Right ventricle myocardium inferior (tissue), 1 donor: ENCODE data around the gene CACNA2D3. TPM values are rescaled to one million over a fixed set of nuclear protein-coding genes. Genes with fewer than 3 reads are reported as not detected.

ENCODE experiments used
- ATAC-seq: fragments of 200-7000 bp; cut with Tn5 transposase; one replicate; pipeline ENCODE4 v1.9.1; 2020; ENCODE audit warnings: mild to moderate bottlenecking, moderate library complexity
- DNase-seq: peaks from one replicate; pipeline ENCODE4 v3.0.0; 2021; ENCODE audit errors: missing footprints
- intact Hi-C: fragments of 100-400 bp; cut with DNase I; formaldehyde crosslinking; loops from one replicate; pipeline ENCODE4 v1.11.0; 2022
- total RNA-seq: library from RNA; stranded (reverse); fragmentation: NEBNext Ultra II Directional; extraction: Animal tissue kit (Norgen Biotek cat#: 25700); gene quantifications from one replicate; pipeline ENCODE4 v1.2.1, GENCODE V29; 2021
- donor health status: DM: no; HTN: yes; CAD: no; lungs with severe emphysema.

The CACNA2D3 gene
- total RNA-seq, 1 donor from 2014 or later, result 33.7 TPM

DNA sequence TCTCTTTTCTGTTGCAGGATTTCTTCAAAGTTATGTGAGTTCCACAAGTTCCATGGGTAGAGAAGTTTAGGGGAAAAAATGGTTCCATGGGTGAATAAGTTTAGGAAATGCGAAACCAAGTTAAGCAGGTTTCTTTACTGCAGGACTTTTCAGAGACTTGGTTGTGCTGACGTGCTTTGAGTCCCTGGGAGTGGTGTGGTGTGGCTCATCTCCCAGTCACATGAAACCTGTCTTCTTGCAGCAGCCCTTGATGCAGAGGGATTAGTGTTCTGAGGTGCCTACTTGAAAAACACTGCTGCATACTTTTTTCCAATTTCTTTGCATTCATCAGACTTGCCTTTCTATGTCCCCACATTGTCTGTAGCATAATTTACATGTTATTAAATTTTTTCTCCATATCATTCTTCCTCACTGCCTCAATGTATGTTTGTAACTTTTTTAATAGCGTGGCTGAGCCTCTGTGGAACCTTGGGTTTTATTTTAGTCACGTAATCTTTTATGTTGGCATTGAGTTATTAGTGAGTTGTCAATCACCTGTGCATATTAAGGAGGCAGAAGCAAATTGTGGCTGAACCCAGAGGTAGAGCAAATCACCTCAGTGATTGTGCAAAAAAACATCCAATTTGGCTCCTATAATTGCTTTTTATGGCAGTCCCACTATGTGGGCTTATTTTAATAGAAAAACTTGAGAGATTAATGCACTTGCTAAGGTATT lies 115.6 kb downstream of the CACNA2D3 start:
- DNase-seq, result no peak
- ATAC-seq, result no peak
- intact Hi-C loops, result no loop called here

DNA sequence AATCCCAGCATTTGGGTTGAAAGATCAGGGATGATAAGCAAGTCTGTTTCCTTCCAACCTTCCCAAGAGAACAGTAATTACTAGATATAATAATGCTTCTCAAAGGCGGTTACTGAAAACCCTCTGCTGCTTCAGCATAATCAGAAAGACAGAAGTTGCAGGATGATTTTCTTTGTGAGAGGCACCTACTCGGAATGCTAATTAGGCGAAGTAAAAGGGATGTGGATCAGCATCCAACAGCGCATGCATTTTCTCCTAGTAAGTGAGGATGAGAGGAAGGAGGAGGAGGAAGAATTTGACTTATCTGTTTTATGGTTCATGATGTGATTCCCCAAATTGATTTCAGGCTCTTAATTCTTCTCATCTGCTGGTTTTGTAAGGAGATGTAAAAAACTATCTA lies 118.0 kb downstream of the CACNA2D3 start:
- DNase-seq (no peak), ATAC-seq (no peak)
- intact Hi-C loops, result no loop called here

DNA sequence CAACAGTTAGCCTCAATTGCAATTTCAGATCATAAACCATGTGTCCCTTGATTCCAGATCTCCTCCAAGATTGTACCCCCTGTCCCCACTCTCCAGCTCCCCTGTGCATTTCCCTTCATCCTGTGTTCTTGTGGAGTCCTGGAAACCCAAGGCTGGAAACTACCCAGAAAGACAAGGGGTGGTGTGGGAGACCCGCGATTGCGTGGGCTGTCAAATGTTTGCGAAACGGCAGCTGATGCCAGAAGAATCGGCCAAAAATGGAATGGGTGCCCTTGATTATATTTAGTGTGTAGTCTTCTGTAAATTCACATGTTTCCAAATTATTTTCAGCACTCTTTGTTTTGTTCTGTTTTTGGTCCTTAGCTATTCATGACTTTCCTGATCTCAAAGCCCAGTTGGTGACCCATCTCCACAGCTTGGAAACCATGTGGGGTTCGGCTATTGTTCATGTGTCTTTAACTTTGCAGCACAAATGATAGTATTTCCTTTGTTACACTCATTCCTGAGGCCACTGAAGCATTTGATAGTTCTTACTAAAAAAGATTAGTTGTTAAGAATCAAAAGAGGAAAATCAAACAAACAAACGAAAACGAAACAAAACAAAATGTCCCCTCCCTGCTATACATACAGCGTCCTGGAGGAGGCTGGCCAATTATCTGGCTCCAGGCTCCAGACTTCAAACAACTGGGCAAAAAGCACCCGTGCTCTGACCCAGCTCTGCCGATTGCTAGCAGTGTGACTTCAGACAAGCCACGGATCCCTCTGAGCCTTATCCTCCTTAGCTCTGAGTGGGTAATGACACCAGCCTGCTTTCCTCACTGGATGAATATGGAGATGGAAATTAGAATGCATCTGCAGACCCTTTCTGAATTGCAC lies 120.9 kb downstream of the CACNA2D3 start:
- intact Hi-C loops, result no loop called here
- DNase-seq (no peak), ATAC-seq (no peak)

DNA sequence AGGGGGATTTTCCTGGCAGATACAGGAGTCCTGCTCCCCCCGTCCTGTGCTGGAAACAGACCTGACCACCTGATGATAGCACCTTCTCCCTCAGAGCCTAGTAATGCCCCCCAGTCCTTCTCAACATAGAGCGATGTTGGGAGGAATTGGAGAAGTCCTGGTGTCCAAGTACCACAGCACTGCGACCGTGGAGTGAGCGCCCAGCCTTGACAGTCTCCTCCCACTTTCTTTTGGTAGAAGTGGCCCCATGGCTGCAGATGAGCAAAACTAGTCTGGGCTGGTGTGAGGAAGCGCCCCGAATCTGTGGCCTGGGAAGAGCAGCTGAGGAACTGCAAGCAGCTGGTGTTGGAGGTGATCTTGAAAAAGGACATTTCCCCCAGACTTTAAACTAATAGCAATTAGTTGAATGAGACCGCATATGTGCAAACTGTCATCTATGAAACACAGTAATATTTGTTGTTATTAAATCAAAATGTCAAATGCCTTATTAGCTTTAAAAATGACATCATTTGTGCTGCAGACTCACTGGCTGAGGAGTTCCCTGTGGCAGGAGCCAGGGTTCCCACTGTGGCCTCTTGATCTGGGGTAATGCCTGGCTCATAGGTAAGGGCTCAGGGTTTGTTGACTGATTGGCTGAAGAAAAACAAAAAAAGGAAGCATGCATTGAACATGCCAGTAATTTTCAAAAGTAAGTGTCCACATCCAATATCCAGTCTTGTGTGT lies 121.8 kb downstream of the CACNA2D3 start:
- ATAC-seq (no peak), DNase-seq (no peak)
- intact Hi-C loops, result no loop called here

DNA sequence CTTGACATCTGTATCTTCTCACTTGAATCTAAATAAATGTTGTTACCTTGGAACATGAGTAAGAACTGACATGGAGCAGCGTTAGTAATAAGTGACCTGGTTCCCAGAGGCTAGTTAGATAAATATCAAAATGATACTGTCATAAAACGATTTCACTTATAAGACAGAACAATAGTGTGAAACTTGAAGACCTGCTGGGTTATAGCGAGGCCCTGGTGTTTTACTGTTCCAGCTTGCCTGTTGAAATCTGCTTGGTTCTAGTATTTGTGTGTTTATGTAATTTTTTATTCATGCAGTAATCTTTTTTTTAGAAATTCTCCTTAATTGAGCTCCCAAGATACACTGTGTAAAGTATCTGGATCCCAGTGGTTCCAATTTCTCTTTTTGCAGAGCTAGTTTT lies 129.4 kb downstream of the CACNA2D3 start:
- intact Hi-C loops, result no loop called here
- DNase-seq (no peak), ATAC-seq (no peak)

DNA sequence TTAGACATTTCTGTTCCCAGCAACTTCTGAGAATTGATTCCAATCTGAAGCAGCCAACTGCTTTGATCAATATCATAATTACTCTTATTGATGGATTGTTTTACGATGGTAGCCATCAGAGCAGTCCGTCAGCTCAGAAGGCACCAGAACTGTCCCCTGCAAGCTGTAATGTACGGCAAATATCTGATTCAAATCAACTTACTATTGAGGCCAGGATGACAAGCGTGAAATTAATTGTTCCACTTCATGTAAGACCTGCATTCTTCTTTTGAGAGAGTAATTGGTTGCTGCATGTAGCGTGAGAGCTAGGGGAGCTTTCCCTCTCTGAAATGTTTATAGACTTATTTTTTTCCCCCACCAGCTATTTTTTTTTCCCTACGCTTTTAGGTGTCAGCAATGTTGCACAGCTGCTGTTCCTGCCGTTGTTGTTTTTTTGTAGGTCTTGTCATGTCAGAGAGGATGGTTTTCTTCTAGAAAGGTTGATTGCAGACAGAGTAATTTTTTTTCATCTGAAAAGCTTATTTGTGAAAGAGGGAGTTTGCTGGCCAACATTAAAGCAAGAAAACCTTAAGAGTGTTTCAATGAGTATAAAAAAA lies 134.9 kb downstream of the CACNA2D3 start:
- intact Hi-C loops, result no loop called here
- DNase-seq (no peak), ATAC-seq (no peak)

DNA sequence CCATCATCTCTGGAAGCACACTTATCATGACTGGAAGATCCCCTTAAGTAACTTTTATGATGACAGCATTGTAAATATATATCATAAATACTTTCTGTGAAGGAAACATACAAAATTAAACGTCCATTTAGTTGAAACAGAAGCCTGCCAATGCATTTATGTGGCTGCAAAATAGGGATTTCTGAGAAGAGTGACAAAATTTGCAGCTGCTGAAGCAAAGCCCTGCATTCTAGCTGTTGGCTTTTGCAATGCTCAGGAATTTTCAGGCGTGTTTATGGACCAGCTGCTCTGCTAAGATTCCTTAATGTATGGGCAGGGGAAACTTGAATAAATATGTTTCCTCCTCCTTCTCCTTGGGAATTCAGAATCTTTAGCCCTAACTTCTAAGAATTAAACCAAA lies 137.3 kb downstream of the CACNA2D3 start:
- ATAC-seq, result no peak
- no peak for DNase-seq
- intact Hi-C loops, result no loop called here

DNA sequence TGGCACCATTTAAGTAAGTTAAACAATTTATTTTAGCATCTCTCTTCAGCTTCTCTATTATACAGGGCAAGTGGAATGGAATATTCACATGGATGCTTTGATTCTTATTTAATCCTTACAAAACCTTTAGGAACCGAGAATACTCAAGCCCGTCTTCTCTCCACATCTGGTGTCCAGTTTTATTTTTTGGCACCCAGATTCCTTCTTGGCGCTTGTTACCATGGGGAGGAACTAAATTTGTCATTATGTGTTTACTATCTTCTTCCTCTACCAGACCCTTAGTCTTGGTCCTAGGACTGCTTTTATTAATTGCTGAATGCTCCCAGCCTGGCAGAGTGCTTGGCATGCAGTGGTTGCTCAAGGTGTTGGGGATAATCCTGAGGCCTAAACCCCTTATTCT lies 138.8 kb downstream of the CACNA2D3 start:
- intact Hi-C loops, result no loop called here
- DNase-seq, result no peak
- ATAC-seq, result no peak

DNA sequence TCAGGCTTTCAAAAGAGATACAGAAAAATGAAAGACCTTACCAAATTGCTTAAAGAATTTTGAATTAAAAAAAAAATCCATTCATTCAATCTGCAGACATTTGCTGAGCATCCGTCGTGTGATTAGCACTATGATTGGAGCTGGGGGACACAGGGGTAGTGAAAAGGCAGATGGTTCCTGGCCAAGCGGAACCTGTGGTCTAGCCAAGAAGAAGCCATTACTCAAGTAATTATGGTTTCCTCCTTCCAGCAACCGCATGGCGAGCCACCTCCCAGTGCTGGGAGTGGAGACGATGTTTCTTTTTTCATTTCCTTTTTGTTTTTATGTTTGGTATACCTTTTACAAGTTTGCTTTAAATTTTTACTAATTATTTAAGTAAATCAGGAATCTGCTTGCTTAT lies 140.2 kb downstream of the CACNA2D3 start:
- no peak for DNase-seq
- ATAC-seq, result no peak
- intact Hi-C loops, result no loop called here

DNA sequence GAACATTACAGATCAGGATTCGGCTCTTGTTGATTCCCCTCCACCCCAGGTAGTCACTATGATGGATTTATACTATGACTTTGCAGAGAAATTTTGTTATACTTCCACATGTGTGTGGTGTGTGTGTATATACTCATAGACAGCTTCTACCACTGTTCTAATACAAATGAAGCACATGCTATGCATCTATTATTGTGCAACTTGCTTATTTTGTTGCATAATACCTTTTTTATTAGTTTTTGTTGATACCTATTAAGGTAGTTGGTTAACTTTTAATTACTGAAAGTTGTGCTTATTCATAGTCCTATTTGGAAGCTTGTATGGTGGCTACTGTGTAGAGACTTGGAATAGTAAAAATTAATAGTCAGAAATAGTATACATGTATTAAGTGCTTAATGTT lies 140.6 kb downstream of the CACNA2D3 start:
- intact Hi-C loops, result no loop called here
- ATAC-seq (no peak), DNase-seq (no peak)

DNA sequence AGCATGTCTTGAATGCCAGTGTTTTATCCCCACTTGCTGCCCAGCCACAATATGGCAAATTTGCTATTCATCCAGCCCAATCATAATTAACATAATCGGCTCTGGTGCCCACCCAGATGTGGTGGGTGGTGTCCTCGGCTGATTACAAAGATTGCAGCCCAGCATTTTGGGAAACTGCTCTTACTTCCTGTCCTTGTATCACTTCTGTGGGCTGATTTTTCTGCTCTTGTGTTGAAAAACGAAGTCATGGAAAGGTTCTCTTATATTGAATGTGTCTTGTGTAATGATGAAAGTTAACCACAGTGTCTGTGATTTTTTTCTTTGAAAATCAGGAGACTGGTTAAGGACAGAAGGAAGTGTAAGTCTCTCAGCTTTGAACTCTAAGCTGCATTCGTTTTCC lies 141.7 kb downstream of the CACNA2D3 start:
- ATAC-seq (no peak), DNase-seq (no peak)
- intact Hi-C loops, result no loop called here

DNA sequence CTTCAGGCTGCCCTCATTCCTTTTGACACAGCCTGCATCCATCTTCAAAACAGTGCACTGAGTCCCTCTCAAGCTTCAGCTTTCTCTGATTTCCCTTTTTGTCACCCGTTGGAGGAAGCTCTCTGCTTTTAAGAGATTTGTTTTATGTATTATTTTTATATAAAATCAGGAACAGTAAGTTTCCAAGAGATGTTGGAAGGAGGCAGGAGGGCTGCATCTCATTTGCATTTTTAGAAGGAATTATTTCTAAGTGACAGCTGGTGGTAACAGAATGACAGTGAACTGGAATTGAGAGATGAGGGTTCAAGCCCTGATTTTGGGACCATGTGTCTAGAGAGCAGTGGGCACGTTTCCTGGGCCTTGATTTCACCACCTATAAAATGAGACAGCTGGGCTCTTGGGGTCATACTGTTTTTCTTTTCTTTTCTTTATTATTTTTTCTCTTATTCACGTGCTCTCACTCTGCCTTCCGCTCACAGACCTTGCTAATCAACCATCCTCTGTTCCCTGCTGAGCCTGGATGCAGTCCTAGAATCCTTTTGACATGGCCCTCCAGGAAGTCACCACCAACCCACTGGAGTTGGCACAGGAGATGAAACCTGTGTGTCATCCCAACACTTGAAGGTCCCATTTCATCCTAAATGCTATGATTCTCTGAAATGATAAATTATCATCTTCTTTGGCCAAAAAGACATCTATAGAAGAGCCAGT lies 148.6 kb downstream of the CACNA2D3 start:
- DNase-seq (no peak), ATAC-seq (no peak)
- intact Hi-C loops, result no loop called here

DNA sequence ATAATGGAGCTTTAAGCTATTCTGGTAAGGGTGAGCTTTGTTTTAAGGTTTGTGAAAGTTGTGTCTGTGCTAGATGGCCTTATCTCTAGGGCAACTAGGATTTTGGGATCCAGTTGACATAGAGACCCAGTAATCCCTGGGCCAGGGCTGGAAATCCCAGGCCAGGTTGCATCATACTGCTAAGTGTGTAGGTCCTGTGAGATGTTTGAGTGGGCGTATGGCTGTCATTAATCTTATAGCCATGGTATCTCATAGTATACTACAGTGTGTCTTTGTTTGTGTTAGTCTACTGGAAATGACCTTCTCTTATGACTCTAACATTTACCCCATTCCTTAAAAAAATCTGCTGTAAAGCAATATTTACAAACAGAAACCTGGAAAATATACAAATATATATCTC lies 151.4 kb downstream of the CACNA2D3 start:
- intact Hi-C loops, result no loop called here
- ATAC-seq (no peak), DNase-seq (no peak)

DNA sequence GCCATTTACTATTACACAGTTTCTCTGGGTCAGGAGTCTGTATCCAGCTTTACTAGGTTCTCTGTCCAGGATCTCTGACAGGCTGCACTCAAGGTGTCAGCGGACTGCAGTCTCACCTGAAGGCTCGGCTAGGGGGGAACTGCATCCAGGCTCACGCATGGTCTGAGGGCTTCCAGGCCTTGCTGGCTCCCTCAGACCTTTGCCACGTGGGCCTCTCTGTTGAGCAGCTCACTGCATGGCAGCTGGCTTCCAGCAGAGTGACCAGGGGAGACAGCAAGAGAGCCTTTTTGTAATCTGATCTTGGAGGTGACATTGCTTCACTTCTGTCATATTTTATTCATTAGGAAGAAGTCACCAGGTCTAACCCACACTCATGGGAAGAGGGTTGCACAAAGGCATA lies 152.3 kb downstream of the CACNA2D3 start:
- intact Hi-C loops, result no loop called here
- DNase-seq (no peak), ATAC-seq (no peak)

DNA sequence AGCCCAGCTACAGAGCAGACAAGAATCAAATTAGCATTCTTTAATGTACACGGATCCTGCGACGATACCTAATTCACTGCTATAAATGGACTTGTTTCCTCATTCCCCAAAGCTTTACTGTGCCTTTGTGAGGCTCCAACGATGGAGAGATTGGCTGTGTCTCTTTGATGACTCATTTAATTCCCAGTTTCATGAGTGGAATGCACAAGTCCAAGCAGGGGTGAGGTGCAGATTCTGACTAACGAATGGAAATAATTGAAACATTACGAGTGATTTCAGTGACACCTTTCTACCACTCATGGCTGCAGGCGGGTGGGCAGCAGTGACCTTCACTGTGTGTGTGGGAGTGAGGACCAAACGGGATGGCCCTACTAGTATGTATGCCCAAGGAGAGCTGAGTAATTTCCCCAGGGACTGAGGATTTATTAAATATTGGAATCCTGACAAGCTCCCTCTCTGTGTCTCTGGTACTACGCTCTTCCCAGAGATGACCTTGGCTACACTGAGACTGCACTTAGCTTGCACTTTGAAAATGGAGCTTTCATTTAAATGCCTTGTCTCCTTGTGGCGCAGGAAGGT lies 156.7 kb downstream of the CACNA2D3 start:
- ATAC-seq, result no peak
- DNase-seq, result no peak
- intact Hi-C loops, result no loop called here

DNA sequence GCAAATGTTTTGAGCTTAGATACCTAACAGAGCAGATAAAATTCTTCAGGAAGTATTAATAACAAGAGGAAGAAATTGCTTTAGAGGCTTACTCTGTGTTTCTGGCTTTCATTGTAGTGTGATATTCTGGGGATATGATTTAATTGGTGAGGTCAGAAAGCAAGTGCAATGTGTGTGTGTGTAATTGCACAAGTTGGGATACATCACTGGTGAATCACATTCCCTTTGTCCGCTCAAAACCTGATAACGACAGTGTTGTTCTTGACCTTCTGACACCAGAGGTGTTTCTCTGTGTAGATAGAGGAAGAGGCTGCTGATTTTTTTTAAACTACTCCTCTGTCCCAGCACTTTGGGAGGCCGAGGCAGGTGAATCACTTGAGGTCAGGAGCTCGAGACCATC lies 161.1 kb downstream of the CACNA2D3 start:
- ATAC-seq (no peak), DNase-seq (no peak)
- intact Hi-C loops, result no loop called here

DNA sequence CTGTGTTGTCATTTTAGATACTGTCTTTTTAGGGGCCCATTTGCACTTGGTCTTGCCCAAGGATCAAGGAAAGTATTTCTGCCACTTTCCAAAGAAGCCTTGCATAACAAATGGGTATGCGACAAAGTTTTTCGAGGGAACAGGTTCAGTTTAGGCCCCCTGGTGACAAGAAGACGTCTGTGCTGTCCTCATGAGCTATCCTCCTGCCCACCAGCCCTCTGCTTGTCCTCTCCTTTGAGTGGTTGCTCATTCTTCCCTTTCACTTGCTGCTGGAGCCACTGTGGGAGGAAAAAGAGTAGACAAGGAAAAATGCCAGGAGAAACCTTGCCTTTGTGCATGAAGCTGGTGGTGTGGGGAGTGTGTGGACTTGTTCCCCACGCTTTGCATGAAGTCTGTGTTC lies 171.9 kb downstream of the CACNA2D3 start:
- ATAC-seq (no peak), DNase-seq (no peak)
- intact Hi-C loops, result no loop called here

DNA sequence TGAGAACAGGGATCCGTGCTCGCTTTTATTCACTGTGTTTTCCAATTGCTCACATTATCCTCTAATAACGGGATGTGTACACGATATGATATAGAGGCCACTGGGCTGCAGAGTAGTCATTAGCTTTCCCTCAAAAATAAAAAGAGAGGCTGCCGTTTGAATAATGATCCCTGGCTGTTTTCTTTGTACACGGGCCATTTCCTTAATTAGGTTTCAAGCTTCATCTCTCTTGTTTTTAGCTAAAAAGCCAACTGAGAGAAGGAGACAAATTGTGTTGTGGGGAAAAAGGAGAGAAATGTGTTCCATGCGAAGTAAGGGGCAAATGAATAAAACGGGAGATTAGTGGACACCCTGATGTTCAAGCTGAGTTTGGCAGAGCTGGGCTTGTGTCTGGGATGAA lies 174.2 kb downstream of the CACNA2D3 start:
- ATAC-seq (no peak), DNase-seq (no peak)
- intact Hi-C loops, result no loop called here
